ENCODE measurements around the gene MYEOV. TPM values are rescaled to one million over a fixed set of nuclear protein-coding genes. Genes with fewer than 3 reads are reported as not detected.

MYEOV gene
- total and polyA plus RNA-seq, 10 of the 15 experiments (the other 5 are each of a cell fraction or from before 2014, with no cell fraction given) = 0.05 to 0.40 (median 0.26) TPM; not detected in 3

- TF ChIP-seq ZNF217 (IDR thresholded peaks at IDR 0.05) = no peak
- TF ChIP-seq CBX3 (IDR thresholded peaks at IDR 0.05; ENCODE audit: borderline replicate concordance, low read depth) = no peak
- TF ChIP-seq DPF2 (IDR thresholded peaks at IDR 0.05) = no peak
- TF ChIP-seq, protein P1, sequence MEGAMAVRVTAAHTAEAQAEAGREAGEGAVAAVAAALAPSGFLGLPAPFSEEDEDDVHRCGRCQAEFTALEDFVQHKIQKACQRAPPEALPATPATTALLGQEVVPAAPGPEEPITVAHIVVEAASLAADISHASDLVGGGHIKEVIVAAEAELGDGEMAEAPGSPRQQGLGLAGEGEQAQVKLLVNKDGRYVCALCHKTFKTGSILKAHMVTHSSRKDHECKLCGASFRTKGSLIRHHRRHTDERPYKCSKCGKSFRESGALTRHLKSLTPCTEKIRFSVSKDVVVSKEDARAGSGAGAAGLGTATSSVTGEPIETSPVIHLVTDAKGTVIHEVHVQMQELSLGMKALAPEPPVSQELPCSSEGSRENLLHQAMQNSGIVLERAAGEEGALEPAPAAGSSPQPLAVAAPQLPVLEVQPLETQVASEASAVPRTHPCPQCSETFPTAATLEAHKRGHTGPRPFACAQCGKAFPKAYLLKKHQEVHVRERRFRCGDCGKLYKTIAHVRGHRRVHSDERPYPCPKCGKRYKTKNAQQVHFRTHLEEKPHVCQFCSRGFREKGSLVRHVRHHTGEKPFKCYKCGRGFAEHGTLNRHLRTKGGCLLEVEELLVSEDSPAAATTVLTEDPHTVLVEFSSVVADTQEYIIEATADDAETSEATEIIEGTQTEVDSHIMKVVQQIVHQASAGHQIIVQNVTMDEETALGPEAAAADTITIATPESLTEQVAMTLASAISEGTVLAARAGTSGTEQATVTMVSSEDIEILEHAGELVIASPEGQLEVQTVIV (IDR thresholded peaks at IDR 0.05; ENCODE audit: borderline replicate concordance, partially characterized antibody) = no peak
- no peak for TF ChIP-seq RFX5 (IDR thresholded peaks at IDR 0.05; ENCODE audit: low read depth, low read length)
- no peak for TF ChIP-seq TARDBP (IDR thresholded peaks at IDR 0.05; ENCODE audit: borderline replicate concordance)
These were observed 49.7 kb downstream of the MYEOV start (continued) for GRCh38 chr11:69343401-69344321.

DNA sequence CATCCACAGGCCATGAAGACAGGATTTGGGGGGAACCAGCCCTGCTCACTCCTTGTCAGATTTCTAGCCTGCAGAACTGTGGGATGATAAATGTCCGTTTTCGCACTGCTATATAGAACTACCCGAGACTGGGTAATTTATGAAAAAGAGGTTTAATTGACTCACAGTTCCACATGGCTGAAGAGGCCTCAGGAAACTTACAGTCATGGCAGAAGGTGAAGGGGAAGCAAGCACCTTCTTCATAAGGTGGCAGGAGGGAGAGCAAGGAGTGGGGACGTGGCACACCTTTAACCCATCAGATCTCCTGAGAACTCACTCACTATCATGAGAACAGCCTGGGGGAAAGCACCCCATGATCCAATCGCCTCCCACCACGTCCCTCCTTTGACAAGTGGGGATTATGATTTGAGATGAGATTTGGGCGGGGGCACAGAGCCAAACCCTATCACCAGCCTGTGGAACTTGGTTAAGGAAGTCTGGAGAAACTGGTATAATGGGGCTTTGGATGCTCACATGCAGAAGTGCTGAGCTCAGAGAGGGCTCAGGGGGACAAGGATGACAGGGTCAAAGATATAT is 50.7 kb downstream of the MYEOV start:
- no peaks in the 10 kb centered on the region for H3K36me3 ChIP-seq (ENCODE audit: control insufficient read depth in 2 of 2, insufficient read depth in 2 of 2, low read length in 1 of 2)
- intact Hi-C loops (cut with micrococcal nuclease; ENCODE audit: unreplicated experiment) = no loop called here
- H4K20me1 ChIP-seq (ENCODE audit: control insufficient read depth, insufficient read depth) = no peaks in the 10 kb centered on the region
- in situ Hi-C loops (cut with MboI) = no loop called here
- no peak overlapping the region for H3K4me3 ChIP-seq
- no peak overlapping the region for H3K9ac ChIP-seq (ENCODE audit: control insufficient read depth, insufficient read depth, low read length)
- RAD21 ChIA-PET (ENCODE audit: unreplicated experiment) = no interaction called here
- no peaks in the 10 kb centered on the region for H3K27me3 ChIP-seq (replicated peaks in 1 of 2; ENCODE audit: control insufficient read depth in 2 of 2, insufficient read depth in 2 of 2, low read length in 1 of 2)
- no peak for ATAC-seq
- H3K79me2 ChIP-seq (ENCODE audit: control insufficient read depth, insufficient read depth, low read length) = no peaks in the 10 kb centered on the region
- H3K9me3 ChIP-seq (replicated peaks; ENCODE audit: control insufficient read depth, insufficient read depth, low read length) = peaks cover 8% of the 10 kb centered on the region; the same call in 1 of the 3 replicates
- H2AFZ ChIP-seq (ENCODE audit: control insufficient read depth, low read depth, low read length) = no peak overlapping the region
- SMC1A ChIA-PET (ENCODE audit: uncharacterized antibody, unreplicated experiment) = interaction anchor here (1.1 kb wide), 1 partner anchor 11 kb away, joined by 3 read pairs; no protein-coding TSS in a partner anchor
- no peak overlapping the region for H3K27ac ChIP-seq (ENCODE audit: control insufficient read depth, insufficient read depth)
- H3K4me2 ChIP-seq (ENCODE audit: control insufficient read depth, insufficient read depth) = no peak overlapping the region
- no peak for TF ChIP-seq FOS (IDR thresholded peaks at IDR 0.05; ENCODE audit: borderline replicate concordance, extremely low read depth, insufficient read length)
- BruUV-seq (replicated peaks) = no TSS peak
- no peak for DNase-seq (ENCODE audit: low read depth, low spot score)
- no peak for FAIRE-seq
- POLR2A ChIA-PET = no interaction called here
- CTCF ChIA-PET = interaction anchor here (0.9 kb wide), 1 partner anchor 10 kb away, joined by 3 read pairs; no protein-coding TSS in a partner anchor
- H3K4me1 ChIP-seq (ENCODE audit: control insufficient read depth, insufficient read depth, low read length) = no peaks in the 10 kb centered on the region
- 65% methylated on average over 7 of the region's 7 CpGs for WGBS (ENCODE audit: insufficient coverage, insufficient replicate concordance, low lambda C conversion rate, missing lambda C conversion rate)

Other genes starting within 250 kb of the MYEOV start
- gene TPCN2, start 245.2 kb upstream of the MYEOV start, total RNA-seq (2014; rRNA removed) = 8.2 and 10.4 TPM in 2 replicates
- gene TPCN2, start 245.2 kb upstream of the MYEOV start, total RNA-seq (2014; rRNA removed; fragmentation: Illumina TruSeq; extraction: Trizol) = 5.7 and 6.5 TPM in 2 replicates
- 16.3 and 18.4 TPM in 2 replicates for gene TPCN2, start 245.2 kb upstream of the MYEOV start, total RNA-seq (2021)
- 11.9 and 18.3 TPM in 2 replicates for gene TPCN2, start 245.2 kb upstream of the MYEOV start, polyA plus RNA-seq (2011; rRNA removed)
- gene TPCN2, start 245.2 kb upstream of the MYEOV start, polyA plus RNA-seq (2014; fragmentation: Illumina TruSeq; extraction: Trizol) = 6.2 and 8.3 TPM in 2 replicates
- 1 to 10 TPM; 1.7 to 2.4 TPM for gene TPCN2, start 245.2 kb upstream of the MYEOV start, polyA plus RNA-seq (2014; fragmentation: Nextera tagmentation; extraction: Ambion mirVana)
- gene TPCN2, start 245.2 kb upstream of the MYEOV start, polyA plus RNA-seq (2014; rRNA removed) = 13.5 and 16.2 TPM in 2 replicates
- gene TPCN2, start 245.2 kb upstream of the MYEOV start, polyA plus RNA-seq (2016; fragmentation: Nextera tagmentation; extraction: Ambion mirVana) = 1 to 10 TPM; 7.9 to 8.5 TPM
- gene SMIM38, start 138.2 kb upstream of the MYEOV start, total RNA-seq (2014; rRNA removed) = 3.8 and 5.3 TPM in 2 replicates
- gene SMIM38, start 138.2 kb upstream of the MYEOV start, total RNA-seq (2014; rRNA removed; fragmentation: Illumina TruSeq; extraction: Trizol) = 1.8 and 2.1 TPM in 2 replicates
- gene SMIM38, start 138.2 kb upstream of the MYEOV start, total RNA-seq (2021) = 2.8 and 3.5 TPM in 2 replicates
- 3.1 and 5.0 TPM in 2 replicates for gene SMIM38, start 138.2 kb upstream of the MYEOV start, polyA plus RNA-seq (2011; rRNA removed)
- gene SMIM38, start 138.2 kb upstream of the MYEOV start, polyA plus RNA-seq (2014; fragmentation: Illumina TruSeq; extraction: Trizol) = 0.95 and 1.4 TPM in 2 replicates
- gene SMIM38, start 138.2 kb upstream of the MYEOV start, polyA plus RNA-seq (2014; fragmentation: Nextera tagmentation; extraction: Ambion mirVana) = under 1 TPM in 1 of 2 experiments, not detected in 1; 0.15 TPM
- 4.0 and 4.3 TPM in 2 replicates for gene SMIM38, start 138.2 kb upstream of the MYEOV start, polyA plus RNA-seq (2014; rRNA removed)
- gene SMIM38, start 138.2 kb upstream of the MYEOV start, polyA plus RNA-seq (2016; fragmentation: Nextera tagmentation; extraction: Ambion mirVana) = under 1 TPM; 0.21 to 0.63 TPM
- not detected in 2 replicates for gene LINC01488, start 187.5 kb downstream of the MYEOV start, total RNA-seq (2014; rRNA removed)
- gene LINC01488, start 187.5 kb downstream of the MYEOV start, total RNA-seq (2014; rRNA removed; fragmentation: Illumina TruSeq; extraction: Trizol) = not detected in 2 replicates
- gene LINC01488, start 187.5 kb downstream of the MYEOV start, total RNA-seq (2021) = not detected in 2 replicates
- not detected in 2 replicates for gene LINC01488, start 187.5 kb downstream of the MYEOV start, polyA plus RNA-seq (2011; rRNA removed)
- not detected in 2 replicates for gene LINC01488, start 187.5 kb downstream of the MYEOV start, polyA plus RNA-seq (2014; fragmentation: Illumina TruSeq; extraction: Trizol)
- not detected for gene LINC01488, start 187.5 kb downstream of the MYEOV start, polyA plus RNA-seq (2014; fragmentation: Nextera tagmentation; extraction: Ambion mirVana)
- not detected in 2 replicates for gene LINC01488, start 187.5 kb downstream of the MYEOV start, polyA plus RNA-seq (2014; rRNA removed)
- gene LINC01488, start 187.5 kb downstream of the MYEOV start, polyA plus RNA-seq (2016; fragmentation: Nextera tagmentation; extraction: Ambion mirVana) = not detected